GM12878 (cell line): ENCODE measurements around the gene KAT2B. TPM values are rescaled to one million over a fixed set of nuclear protein-coding genes. Genes with fewer than 3 reads are reported as not detected.

Experiments
- ATAC-seq: fragments of 200-7000 bp; cut with Tn5 transposase; 3 replicates; pipeline ENCODE4 v1.9.1; 2020; ENCODE audit warnings: mild to moderate bottlenecking, moderate library complexity
- BruUV-seq: library from RNA; stranded (reverse); fragments of 400-500 nt; replicated peaks from 2 replicates; lab custom pipeline; 2021; lab: Mats Ljungman, UMichigan
- CTCF ChIA-PET: fragments of 300-600 bp; sonication (Branson Sonifier 250); formaldehyde crosslinking; extraction: SDS; loops from one replicate; lab custom pipeline; 2021; ENCODE audit warnings: inconsistent platforms; lab: Yijun Ruan, JAX
- POLR2A ChIA-PET: fragments of 350-600 bp; formaldehyde crosslinking; extraction: SDS; loops from one replicate; lab custom pipeline; 2021; ENCODE audit warnings: inconsistent platforms; lab: Charles Lee
- RAD21 ChIA-PET: fragments of 300-600 bp; sonication (Branson Sonifier 250); formaldehyde crosslinking; loops from one replicate; lab custom pipeline; 2023; ENCODE audit warnings: antibody characterized with exemption; ENCODE audit not compliant: unreplicated experiment; lab: Charles Lee
- SMC1A ChIA-PET: fragments of 300-600 bp; sonication (Branson Sonifier 250); formaldehyde crosslinking; loops from one replicate; lab custom pipeline; 2023; ENCODE audit not compliant: unreplicated experiment, uncharacterized antibody; lab: Charles Lee
- DNase-seq: peaks from one replicate; pipeline ENCODE4 v3.0.0-alpha.2; 2011; ENCODE audit warnings: low read depth, low spot score
- FAIRE-seq: peaks from 3 replicates; lab custom pipeline; 2011; peaks lifted over from hg19 to GRCh38; lab: Jason Lieb, UNC
- H2AFZ ChIP-seq: 2 replicates; pipeline ENCODE4 v1.6.0; 2011; ENCODE audit warnings: low read depth, low read length, control low read depth; ENCODE audit not compliant: control insufficient read depth
- H3K27ac ChIP-seq: 2 replicates; pipeline ENCODE4 v1.5.1; 2011; ENCODE audit warnings: control low read depth; ENCODE audit not compliant: control insufficient read depth, insufficient read depth
- H3K27me3 ChIP-seq, 2 experiments: replicated peaks in 1 of 2; 2 replicates each; pipeline versions ENCODE4 v1.6.0 to v1.6.1; 2011; ENCODE audit warnings: low read length in 1 of 2; ENCODE audit not compliant: control insufficient read depth in 2 of 2, insufficient read depth in 2 of 2
- H3K36me3 ChIP-seq, 2 experiments: 2 replicates each; pipeline ENCODE4 v1.5.1; 2011; ENCODE audit warnings: low read length in 1 of 2; ENCODE audit not compliant: control insufficient read depth in 2 of 2, insufficient read depth in 2 of 2
- H3K4me1 ChIP-seq: 2 replicates; pipeline ENCODE4 v1.6.1; 2011; ENCODE audit warnings: mild to moderate bottlenecking, low read length, moderate library complexity, mixed read lengths; ENCODE audit not compliant: control insufficient read depth, insufficient read depth
- H3K4me2 ChIP-seq: 2 replicates; pipeline ENCODE4 v1.6.0; 2011; ENCODE audit warnings: control low read depth; ENCODE audit not compliant: control insufficient read depth, insufficient read depth
- H3K4me3 ChIP-seq: fragments of 200-600 bp; sonication (generic); 2 replicates; pipeline ENCODE4 v1.5.1; 2016
- H3K79me2 ChIP-seq: 2 replicates; pipeline ENCODE4 v1.6.0; 2011; ENCODE audit warnings: low read length; ENCODE audit not compliant: control insufficient read depth, insufficient read depth
- H3K9ac ChIP-seq: 2 replicates; pipeline ENCODE4 v1.8.0; 2011; ENCODE audit warnings: low read length, control low read depth, mixed read lengths; ENCODE audit not compliant: control insufficient read depth, insufficient read depth
- H3K9me3 ChIP-seq: replicated peaks from 3 replicates; pipeline ENCODE4 v1.5.1; 2011; ENCODE audit warnings: mild to moderate bottlenecking, low read length; ENCODE audit not compliant: control insufficient read depth, insufficient read depth
- H4K20me1 ChIP-seq: 2 replicates; pipeline ENCODE4 v1.6.0; 2011; ENCODE audit not compliant: control insufficient read depth, insufficient read depth
- CHD1 ChIP-seq: IDR thresholded peaks from 2 replicates; pipeline ENCODE4 v1.6.1; 2012; ENCODE audit warnings: low read depth, low read length, improper control_type of control experiment
- ELK1 ChIP-seq: IDR thresholded peaks from 2 replicates; pipeline ENCODE4 v1.6.1; 2012; ENCODE audit warnings: low read depth, low read length, improper control_type of control experiment
- KDM1A ChIP-seq: fragments of 200-600 bp; sonication (generic); IDR thresholded peaks from 2 replicates; pipeline ENCODE4 v1.6.1; 2016; ENCODE audit warnings: borderline replicate concordance
- MYC ChIP-seq: IDR thresholded peaks from 2 replicates; pipeline ENCODE4 v1.6.1; 2011; ENCODE audit warnings: mild to moderate bottlenecking, low read length, moderate library complexity, inconsistent platforms; ENCODE audit not compliant: insufficient read depth, insufficient replicate concordance, insufficient read length, severe bottlenecking
- RB1 ChIP-seq: fragments of 450-650 bp; formaldehyde crosslinking; IDR thresholded peaks from 2 replicates; pipeline ENCODE4 v1.6.1; 2017; ENCODE audit warnings: mild to moderate bottlenecking, borderline replicate concordance
- SMAD5 ChIP-seq: IDR thresholded peaks from 2 replicates; pipeline ENCODE4 v1.6.1; 2016; ENCODE audit warnings: antibody characterized with exemption, low read depth
- SP1 ChIP-seq: IDR thresholded peaks from one replicate; pipeline ENCODE4 v1.6.1; 2011; ENCODE audit warnings: low read depth, low read length
- STAT1 ChIP-seq: fragments of 450-650 bp; conservative IDR thresholded peaks from 2 replicates; pipeline ENCODE4 v1.6.1; 2014; ENCODE audit warnings: antibody characterized with exemption, mild to moderate bottlenecking
- TAF1 ChIP-seq: IDR thresholded peaks from 2 replicates; pipeline ENCODE4 v1.6.1; 2011; ENCODE audit warnings: mild to moderate bottlenecking, low read depth, low read length, borderline replicate concordance
- TCF7 ChIP-seq: IDR thresholded peaks from 2 replicates; pipeline ENCODE4 v1.6.1; 2014; ENCODE audit warnings: antibody characterized with exemption, borderline replicate concordance
- WRNIP1 ChIP-seq: IDR thresholded peaks from 2 replicates; pipeline ENCODE4 v1.6.1; 2011; ENCODE audit warnings: low read depth, low read length, improper control_type of control experiment, borderline replicate concordance
- ZNF24 ChIP-seq: fragments of 450-650 bp; IDR thresholded peaks from 2 replicates; pipeline ENCODE4 v1.6.1; 2017; ENCODE audit warnings: antibody characterized with exemption, mild to moderate bottlenecking
- WGBS: methylation state at CpG from one replicate; pipeline ENCODE4 v1.1.6; 2016; ENCODE audit warnings: low lambda C conversion rate; ENCODE audit not compliant: insufficient replicate concordance, insufficient coverage; ENCODE audit errors: missing lambda C conversion rate; 5-methylcytosine and 5-hydroxymethylcytosine counted together
- in situ Hi-C: fragments of 300-500 bp; cut with MboI; formaldehyde crosslinking; loops from 9 replicates; pipeline ENCODE4 v1.14.3; 2018; ENCODE audit warnings: mixed read lengths
- intact Hi-C: fragments of 100-400 bp; cut with micrococcal nuclease; formaldehyde crosslinking; loops from one replicate; pipeline ENCODE4 v1.14.2; 2022; ENCODE audit not compliant: unreplicated experiment
- polyA plus RNA-seq, 11 experiments: library from polyadenylated mRNA; depleted of rRNA in 4 of 11; unstranded in 6 of 11; stranded (reverse) in 5 of 11; fragments of >200 nt; fragmentation: Nextera tagmentation in 4 of 11; fragmentation: Illumina TruSeq in 1 of 11; extraction: Ambion mirVana in 4 of 11; extraction: Trizol in 1 of 11; gene quantifications; 1 replicate in 1 of 11; 2 replicates in 10 of 11; pipeline versions ENCODE4 v1.2.1 to v1.2.3, GENCODE V29; 2011 to 2016; ENCODE audit warnings: inconsistent platforms in 2 of 11, missing spikeins in 2 of 11, low read depth in 1 of 11
- total RNA-seq, 4 experiments: library from RNA; depleted of rRNA in 3 of 4; stranded (reverse); fragments of >200 nt in 3 of 4; fragmentation: Illumina TruSeq in 1 of 4; extraction: Trizol in 1 of 4; gene quantifications; 2 replicates each; pipeline versions ENCODE4 v1.2.1 to v1.2.3, GENCODE V29; 2013 to 2021
- TF ChIP-seq, protein P1 (sequence below): IDR thresholded peaks from 2 replicates; pipeline ENCODE4 v1.6.1; 2011; ENCODE audit warnings: mild to moderate bottlenecking, low read depth, low read length, moderate library complexity; ENCODE audit not compliant: insufficient replicate concordance

Gene KAT2B
- total and polyA plus RNA-seq, 10 of the 15 experiments (the other 5 are each of a cell fraction or from before 2014, with no cell fraction given), result 2.9 to 15.2 (median 10.2) TPM

GRCh38 chr3:20110826-20111225 is 70.6 kb downstream of the KAT2B start:
- no peak overlapping the region for H3K27ac ChIP-seq
- no peak overlapping the region for H2AFZ ChIP-seq
- H3K4me3 ChIP-seq, result no peak overlapping the region
- TF ChIP-seq STAT1 (no peak), WRNIP1 (no peak), KDM1A (no peak), ELK1 (no peak), SP1 (no peak), RB1 (no peak), ZNF24 (no peak), MYC (no peak), TCF7 (no peak), TAF1 (no peak), CHD1 (no peak), SMAD5 (no peak)
- TF ChIP-seq, protein P1, sequence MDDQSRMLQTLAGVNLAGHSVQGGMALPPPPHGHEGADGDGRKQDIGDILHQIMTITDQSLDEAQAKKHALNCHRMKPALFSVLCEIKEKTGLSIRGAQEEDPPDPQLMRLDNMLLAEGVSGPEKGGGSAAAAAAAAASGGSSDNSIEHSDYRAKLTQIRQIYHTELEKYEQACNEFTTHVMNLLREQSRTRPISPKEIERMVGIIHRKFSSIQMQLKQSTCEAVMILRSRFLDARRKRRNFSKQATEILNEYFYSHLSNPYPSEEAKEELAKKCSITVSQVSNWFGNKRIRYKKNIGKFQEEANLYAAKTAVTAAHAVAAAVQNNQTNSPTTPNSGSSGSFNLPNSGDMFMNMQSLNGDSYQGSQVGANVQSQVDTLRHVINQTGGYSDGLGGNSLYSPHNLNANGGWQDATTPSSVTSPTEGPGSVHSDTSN, result no peak
- peaks cover 3% of the 10 kb centered on the region for H3K4me1 ChIP-seq
- FAIRE-seq (no peak), DNase-seq (no peak), ATAC-seq (no peak)
- POLR2A ChIA-PET, result no interaction called here
- intact Hi-C loops (no loop called here), in situ Hi-C loops (no loop called here)
- BruUV-seq, result no TSS peak
- CTCF ChIA-PET, result interaction anchor here (0.6 to 1.4 kb wide), 2 partner anchors 11 to 35 kb away, joined by 3 to 4 read pairs; no protein-coding TSS in a partner anchor
- peaks cover under 1 to 3% of the 10 kb centered on the region in 2 experiments; a peak in 3 of 4 replicates for H3K36me3 ChIP-seq
- no peaks in the 10 kb centered on the region for H3K27me3 ChIP-seq
- SMC1A ChIA-PET, result interaction anchor here (1.0 kb wide), 1 partner anchor 14 kb away, joined by 3 read pairs; no protein-coding TSS in a partner anchor
- WGBS, result 93% methylated on average over 5 of the region's 5 CpGs
- H3K9me3 ChIP-seq, result no peaks in the 10 kb centered on the region
- RAD21 ChIA-PET, result no interaction called here
- H4K20me1 ChIP-seq, result no peaks in the 10 kb centered on the region
- no peak overlapping the region for H3K9ac ChIP-seq
- no peak overlapping the region for H3K4me2 ChIP-seq
- H3K79me2 ChIP-seq, result no peaks in the 10 kb centered on the region
